ENCODE results near the gene BAIAP3.
A peak's percentile ranks its signal among the peaks of the same experiment; 100 is the strongest.
"Not testable (repeated sequence)": the region's sequence is repeated elsewhere in the genome, so short reads cannot be mapped to it uniquely, and the experiment has no call there.

BAIAP3 gene

DNA sequence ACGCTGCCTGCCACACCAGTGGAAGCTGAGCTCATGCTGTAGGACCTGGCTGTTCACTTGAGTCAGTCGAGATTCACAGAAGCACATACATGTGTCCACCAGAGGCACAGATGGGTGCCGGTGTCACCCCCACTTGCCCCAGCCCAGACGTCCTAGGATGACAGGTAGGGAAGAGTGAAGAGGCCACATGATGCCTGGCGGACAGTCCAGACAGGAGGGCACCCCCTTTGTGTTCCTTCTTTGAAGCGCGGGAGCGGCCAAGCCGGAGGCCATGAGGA is 15.2 kb upstream of the BAIAP3 start:
- no peak for DNase-seq (ENCODE audit: low spot score)

DNA sequence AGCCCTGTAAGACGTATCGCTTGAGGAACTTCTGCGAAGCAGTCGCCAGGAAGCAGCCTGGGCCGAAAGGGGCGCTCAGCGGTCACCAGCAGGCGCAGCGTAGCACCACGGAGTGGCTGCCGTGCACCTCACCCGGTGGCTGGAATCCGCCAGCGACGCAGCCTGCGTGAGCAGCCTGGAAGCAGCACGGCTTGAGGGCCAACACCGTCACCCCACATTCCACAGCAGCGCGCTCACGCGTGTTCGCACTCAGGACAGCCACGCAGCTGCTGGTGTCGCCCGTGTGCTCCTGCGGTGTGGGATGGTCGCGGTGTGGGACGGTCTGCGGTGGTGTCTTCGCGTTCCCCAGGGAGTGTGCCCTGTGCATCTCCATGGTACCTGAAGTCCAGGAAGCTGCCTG is 14.4 kb upstream of the BAIAP3 start:
- no peak for DNase-seq (ENCODE audit: low spot score)

DNA sequence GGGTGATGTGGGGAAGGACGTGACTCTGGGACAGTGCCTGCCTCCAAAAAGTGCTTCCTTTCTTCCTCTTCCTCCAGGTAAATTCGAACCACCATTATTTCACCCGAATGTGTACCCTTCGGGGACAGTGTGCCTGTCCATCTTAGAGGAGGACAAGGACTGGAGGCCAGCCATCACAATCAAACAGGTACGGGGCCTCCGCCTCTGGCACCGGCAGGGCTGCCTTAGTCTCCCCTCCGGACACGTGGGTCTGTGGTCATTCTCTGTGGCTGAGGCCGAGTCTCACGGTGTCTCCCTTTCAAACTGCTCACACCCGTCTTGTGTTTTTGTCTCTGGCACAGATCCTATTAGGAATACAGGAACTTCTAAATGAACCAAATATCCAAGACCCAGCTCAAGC is 13.3 kb upstream of the BAIAP3 start:
- DNase-seq (ENCODE audit: low spot score): no peak

DNA sequence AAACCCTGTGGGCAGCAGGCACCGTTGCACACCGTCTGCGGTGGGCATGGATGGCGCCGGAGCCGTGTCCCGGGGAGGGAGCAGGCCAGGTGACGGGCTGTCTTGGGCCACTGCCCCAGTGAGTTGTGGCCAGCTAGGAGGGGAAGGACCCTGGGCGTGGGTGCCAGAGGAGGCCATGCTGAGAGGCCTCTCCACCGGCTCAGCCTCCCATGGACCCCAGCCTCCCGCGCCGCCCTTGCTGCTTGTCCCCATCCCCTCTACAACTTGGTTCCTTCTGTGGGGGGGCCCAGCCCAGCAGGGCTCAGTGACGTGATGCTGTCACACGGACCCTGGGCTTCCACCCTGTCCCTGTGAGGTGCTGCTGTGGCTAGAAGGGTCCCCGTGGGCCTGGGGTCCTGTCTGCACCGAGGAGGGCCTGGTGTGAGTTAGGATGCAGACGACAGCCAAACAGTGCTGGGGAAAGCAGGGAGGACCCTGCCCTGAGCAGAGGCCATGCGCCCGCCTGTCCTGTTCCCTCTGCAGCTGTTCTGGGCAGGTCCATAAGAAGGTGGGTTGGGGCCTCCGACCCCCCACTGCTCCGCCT is 12.7 kb upstream of the BAIAP3 start:
- DNase-seq (ENCODE audit: low spot score): no peak

DNA sequence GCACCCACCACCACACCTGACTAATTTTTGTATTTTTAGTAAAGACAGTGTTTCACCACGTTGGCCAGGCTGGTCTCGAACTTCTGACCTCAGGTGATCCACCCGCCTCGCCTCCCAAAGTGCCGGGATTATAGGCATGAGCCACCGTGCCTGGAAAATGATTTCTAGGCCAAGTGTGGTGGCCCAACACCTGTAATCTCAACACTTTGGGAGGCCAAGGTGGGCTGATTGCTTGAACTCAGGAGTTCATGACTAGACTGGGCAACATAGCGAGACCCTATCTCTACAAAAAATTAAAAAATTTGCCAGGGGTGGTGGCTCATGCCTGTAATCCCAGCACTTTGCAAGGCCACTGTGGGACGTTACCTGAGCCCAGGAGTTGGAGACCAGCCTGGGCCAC is 11.0 kb upstream of the BAIAP3 start:
- DNase-seq (ENCODE audit: low spot score): no peak

DNA sequence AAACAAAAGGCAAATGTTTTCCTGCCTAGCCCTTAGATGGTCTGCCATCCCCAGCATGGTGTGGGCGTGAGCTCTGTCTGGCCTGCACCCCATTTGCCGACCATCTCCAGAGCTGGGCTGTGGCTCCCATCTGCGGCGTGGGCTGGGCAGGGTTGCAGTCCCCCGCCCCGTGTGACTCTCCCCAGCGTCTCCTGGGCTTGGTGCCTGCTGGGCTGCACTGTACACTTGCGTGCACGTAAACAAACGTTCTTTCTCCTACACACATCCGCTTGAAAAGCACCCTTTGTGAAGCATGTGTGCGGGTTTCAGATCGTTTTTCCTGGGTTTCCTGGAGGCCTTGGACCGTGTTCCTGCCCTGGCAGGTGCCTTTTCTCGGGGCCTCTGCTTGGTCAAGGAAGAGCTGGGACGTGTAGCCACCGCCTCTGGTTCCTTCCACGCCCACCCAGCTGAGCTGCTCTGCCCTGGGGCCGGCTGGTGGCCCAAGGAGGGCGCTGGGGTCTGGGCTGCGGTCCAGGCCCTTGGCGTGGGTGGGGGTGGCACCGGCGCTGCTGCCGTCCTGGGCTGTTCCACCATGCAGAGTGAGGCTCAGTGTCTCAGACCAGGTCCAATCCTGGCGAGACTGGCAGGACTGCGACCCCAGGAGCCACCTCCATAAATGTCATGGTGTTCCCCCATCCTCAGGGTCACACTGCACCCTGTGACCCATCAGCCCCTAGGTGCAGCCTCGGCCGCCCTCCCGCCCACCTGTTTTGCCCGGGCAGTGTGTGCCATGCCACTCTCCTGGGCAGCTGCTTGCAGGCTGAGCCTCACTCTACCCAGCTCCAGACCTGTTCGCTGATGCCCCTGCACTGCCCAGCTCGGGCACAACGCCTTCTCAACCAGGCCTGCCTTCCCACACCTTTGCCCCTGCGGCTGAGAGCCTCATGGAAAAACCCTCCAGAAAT is 9.9 kb upstream of the BAIAP3 start:
- no peak for DNase-seq (ENCODE audit: low spot score)

DNA sequence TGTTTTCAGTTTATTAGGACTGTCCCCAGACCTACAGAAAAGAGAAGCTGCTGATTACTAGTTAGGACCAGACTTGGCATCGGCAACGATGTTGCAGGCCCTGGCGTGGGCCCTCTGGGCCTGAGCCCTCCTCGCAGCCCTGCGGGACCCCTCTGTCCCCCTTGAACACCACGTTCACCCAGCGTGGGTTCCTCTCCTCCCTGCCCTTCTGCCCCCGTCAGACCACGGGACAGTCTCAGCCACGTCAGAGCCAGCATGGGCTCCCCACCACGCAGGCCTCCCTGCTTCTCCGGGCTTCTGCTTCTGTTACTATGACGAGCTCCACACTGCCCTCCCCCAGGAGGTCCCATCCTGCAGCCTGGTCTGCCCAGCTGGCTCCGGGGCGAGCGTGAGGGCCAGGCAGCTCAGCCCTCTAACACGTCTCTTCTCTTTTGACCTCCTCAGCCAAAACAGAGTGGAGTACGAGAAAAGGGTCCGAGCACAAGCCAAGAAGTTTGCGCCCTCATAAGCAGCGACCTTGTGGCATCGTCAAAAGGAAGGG is 9.1 kb upstream of the BAIAP3 start:
- DNase-seq (ENCODE audit: low spot score): no peak

DNA sequence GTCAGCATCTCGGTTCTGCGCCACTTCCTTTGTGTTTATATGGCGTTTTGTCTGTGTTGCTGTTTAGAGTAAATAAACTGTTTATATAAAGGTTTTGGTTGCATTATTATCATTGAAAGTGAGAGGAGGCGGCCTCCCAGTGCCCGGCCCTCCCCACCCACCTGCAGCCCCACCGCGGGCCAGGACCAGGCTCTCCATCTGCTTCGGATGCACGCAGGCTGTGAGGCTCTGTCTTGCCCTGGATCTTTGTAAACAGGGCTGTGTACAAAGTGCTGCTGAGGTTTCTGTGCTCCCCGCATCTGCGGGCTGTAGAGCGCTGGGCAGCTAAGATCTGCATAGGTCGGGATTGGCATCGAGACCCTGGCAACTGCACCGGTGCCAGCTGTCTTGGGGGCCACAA is 8.2 kb upstream of the BAIAP3 start:
- DNase-seq (ENCODE audit: low spot score): no peak

DNA sequence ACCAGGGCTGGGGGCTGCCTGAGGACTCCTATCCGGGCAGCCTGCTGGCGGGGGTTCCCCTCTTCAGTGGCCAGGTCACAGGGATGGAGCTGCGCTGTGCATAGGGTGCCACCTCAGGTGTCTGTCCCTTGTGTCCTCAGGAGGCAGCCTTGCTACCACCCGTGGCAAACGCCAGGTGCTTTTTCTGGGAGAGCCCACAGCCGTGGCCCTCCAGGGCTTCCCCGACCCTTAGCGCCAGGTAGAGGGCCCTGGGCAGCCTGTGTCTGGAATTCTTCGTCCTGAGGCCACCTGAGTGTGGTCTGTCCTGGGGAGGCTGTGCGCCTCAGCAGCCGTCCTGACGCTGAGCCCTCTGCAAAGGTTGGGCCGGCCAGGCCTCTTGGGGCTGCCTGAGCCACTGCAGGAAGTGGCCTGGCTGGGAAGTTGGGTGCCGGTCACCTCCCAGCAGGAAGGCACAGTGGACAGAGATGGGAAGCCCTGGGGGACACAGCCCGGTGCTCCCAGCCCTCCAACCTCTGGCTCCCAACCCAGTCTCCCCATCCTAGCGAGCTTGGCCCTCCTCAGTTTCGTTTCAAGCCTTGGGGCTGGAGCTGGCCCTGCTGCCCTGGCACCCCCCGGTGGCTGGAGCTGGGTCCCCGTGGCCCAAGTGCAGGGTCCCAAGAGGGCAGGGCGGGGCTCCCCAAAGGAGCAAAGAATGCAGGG is 7.6 kb upstream of the BAIAP3 start:
- DNase-seq (ENCODE audit: low spot score): no peak

DNA sequence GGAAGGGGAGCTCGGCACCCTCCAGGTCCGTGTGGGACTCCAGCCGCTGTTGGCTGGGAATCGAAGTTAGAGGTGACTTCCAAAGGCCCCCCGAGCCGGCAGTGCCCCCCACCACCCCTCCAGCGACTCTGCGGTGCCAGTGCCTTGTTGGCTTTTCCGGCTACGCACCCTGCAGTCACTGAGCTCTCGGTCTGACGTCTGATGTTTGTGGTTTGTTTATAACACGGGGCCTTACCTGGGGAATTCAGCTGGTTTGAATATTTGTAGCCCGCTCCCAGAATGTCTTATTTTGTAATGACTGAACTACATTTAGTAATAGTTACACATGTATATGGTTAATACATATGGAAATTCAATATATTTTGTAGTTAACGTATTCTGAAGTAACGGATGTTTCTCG is 7.1 kb upstream of the BAIAP3 start:
- DNase-seq (ENCODE audit: low spot score): no peak

DNA sequence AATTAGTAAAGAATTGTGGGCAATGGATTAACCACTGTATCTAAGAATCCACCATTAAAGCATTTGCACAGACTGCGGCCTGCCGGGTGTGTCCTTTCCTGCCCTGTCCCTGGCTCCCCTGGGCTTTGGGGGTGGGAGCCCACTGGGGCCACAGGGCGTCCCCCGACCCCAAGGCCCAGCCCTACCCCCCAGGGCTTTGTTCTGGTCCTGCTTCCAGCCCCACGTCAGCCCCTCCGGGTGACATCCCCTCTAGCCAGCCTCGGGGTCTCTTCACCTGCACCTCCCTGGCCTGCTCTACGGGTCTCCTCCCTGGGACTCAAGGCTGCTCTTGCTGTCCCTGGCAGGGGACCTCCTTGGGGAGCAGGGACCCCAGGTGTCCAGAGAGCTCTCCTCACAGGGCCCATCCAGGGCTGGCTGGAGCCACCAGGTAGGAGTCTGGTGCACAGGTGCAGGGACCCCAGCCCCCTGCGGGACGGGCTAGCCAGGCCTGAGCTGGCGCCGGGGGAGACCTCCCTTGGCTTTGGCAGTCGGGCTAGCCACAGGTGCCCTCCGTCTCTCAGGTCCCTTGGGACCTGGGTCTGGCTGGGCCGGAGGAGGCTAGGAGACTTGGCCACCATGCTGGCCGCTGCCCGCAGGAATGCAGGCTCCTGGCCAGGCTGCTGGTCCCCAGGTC is 6.4 kb upstream of the BAIAP3 start:
- no peak for DNase-seq (ENCODE audit: low spot score)

DNA sequence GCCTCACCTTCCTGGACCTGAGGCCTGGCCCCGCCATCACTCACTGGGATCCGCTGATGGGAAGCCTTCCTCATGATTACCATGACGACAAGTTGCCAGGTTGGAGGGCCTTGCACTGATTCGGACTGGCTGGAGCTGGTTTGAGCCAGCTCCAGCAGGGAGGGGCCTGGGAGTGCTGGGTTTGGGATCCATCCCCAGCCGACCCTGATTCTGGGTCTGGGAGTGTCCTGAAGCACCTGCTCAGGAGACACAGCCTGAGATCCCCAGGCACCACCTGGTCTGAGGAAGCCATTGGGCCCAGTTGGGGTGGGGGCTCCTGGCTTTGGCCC is 5.9 kb upstream of the BAIAP3 start:
- no peak for DNase-seq (ENCODE audit: low spot score)

DNA sequence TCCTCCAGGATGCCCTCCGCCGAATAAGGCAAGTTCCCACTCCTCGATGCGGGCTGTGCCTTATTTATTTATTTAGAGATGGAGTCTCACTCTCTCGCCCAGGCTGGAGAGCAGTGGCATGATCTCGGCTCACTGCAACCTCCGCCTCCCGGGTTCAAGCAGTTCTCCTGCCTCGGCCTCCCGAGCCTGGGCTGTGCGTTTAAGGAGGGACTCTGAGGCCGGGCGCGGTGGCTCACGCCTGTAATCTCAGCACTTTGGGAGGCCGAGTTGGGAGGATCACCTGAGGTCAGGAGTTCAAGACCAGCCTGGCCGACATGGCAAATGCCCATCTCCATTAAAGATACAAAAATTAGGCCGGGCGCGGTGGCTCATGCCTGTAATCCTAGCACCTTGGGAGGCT is 5.3 kb upstream of the BAIAP3 start:
- DNase-seq (ENCODE audit: low spot score): not testable (repeated sequence)

DNA sequence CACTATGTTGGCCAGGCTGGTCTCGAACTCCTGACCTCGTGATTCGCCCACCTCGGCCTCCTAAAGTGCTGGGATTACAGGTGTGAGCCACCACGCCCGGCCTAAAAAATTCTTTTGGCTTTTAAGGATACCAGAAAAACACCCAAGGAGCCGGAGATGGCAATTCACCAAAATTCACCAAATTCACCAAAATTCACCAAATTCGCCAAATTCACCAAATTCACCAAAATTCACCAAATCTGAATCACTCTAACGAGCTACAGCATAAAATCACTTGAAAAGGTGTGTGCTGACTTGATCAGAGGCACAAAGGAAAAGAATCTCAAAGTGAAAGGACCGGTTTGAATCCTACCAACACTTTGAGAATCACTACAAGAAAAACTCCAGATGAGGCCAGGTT is 4.5 kb upstream of the BAIAP3 start:
- DNase-seq (ENCODE audit: low spot score): not testable (repeated sequence)

DNA sequence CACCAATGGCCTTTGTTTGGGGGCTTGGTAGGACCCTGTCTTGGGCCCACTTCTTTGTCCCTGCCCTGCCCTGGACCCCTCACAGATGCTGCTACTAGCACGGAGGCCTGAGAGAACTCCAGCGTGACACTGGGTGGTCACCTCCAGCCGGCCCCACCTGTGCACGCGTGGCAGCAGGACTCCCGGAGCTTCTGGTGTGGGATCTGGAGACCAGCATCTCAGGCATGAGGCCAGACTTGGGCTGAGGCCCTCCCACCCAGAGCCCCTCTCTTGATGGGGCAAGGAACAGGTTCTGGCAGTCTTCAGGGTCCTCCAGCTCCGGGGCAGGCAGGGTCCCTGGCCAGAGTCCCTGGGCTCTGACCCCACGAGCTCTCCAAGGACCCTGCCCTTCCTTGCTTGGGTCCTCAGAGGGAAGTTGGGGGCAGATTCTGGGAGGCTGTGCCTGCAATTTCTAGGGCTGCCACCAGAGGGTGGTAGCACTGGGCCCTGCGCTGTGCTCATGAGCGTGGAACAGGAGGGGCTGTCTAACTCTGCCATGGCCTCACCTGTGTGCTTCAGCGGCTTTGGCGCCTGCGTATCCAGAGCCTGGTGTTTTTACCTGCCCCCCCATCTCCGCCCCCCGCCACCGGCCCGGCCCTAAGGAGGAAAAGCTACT is 3.1 kb upstream of the BAIAP3 start:
- DNase-seq (ENCODE audit: low spot score): no peak

DNA sequence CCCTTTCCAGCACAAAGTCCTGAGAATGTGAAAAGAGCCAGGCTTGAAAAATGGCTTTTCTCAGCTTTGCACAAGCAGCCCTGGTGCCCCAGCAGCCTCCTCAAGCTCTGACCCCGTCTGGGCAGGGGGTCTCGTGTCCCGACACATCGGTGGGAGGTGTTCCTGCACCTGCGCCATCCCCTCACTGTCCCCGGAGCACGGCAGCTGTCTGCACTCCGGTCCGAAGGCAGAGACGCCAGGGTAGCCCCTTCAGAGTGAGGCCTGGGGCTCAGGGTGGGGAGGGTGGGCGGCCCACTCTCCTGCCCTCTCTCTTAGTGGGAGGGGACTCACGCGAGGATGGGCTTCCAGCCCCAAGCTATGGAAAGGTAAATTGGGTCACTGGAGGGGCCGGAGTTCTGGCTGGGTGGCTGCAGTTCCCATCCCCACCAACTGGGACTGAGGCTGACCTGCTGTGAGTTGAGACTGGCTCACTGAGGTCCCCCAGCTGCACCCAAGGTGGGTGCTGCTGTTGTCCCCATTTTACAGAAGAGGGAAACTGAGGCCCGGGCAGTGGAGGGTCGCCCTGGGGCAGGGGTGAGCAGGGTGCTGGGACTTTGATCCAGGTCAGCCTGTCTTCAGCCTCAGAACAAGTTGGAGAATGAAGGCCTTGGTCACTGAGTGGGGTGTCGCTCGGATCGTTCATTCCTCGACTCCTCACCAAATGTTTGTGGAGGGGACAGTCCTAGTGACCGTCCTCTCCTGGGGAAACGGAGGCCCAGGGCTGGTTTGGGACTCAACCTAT is 2.3 kb upstream of the BAIAP3 start:
- no peak for DNase-seq (ENCODE audit: low spot score)

DNA sequence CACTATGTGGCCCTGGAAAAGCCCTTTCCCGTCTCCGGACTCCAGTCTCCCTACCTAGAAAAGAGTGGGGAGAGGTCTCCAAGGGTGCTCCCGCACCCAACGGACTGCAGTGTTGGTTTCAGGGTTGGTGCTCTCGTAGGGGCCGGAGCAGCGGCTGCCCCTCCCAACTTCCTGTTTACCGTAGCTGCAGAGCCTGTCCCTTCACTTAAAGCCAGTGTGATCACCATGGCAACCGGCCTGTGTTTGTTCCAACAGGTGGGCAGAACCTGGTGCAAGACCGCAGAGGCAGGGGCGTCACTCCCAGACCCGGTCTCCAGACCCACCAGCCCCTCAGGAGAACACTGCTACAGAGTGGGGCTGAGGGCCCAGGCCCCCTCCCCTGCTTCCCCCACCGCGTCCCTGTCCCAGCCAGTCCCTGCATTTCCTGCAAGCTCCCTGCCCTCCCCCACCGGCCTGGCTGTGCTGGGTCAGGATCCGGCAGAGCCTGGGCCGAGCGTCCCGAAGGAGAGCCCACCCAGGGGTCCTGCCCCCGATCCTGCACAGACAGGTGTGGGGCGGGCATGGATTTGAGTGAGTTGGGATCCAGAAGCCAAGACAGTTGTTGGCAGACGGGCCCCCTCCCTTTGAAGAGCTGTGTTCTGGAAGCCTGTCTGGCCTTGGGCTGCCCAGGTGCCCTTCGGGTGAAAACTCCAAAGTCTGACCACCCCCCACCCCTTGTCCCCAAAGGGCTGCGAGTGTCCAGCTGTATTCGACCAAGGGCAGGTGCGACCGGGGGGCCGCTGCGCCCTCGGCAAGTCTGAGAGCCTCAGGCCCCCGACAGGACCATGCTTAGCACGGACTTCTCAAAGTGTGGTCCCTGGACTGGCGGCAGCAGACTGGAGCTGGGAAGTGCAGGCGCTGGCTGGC is 1.5 kb upstream of the BAIAP3 start:
- peak; percentile 43 for DNase-seq (ENCODE audit: low spot score)

DNA sequence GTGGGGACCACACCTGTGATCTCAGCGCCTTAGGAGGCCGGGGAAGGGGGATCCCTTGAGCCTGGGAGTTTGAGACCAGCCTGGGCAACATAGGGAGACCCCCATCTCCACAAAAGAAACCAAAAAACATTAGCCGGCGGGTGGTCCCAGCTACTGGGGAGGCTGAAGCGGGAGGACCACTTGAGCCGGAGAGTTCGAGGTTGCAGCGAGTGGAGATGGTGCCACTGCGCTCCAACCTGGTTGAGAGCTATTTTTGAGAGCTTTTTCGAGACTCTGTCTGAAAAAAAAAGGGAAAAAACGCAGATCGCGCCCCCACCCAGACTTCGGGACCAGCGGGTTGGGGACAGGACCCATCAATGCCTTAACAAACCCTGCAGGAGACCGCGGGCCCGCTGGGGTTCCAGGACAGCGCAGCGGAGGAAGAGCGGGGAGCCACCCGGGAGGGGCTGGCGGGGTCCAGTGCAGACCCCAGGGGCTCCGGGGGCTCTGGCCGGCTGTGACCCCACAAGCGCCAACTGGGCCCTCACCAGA is 762 bp upstream of the BAIAP3 start:
- DNase-seq (ENCODE audit: low spot score): no peak

DNA sequence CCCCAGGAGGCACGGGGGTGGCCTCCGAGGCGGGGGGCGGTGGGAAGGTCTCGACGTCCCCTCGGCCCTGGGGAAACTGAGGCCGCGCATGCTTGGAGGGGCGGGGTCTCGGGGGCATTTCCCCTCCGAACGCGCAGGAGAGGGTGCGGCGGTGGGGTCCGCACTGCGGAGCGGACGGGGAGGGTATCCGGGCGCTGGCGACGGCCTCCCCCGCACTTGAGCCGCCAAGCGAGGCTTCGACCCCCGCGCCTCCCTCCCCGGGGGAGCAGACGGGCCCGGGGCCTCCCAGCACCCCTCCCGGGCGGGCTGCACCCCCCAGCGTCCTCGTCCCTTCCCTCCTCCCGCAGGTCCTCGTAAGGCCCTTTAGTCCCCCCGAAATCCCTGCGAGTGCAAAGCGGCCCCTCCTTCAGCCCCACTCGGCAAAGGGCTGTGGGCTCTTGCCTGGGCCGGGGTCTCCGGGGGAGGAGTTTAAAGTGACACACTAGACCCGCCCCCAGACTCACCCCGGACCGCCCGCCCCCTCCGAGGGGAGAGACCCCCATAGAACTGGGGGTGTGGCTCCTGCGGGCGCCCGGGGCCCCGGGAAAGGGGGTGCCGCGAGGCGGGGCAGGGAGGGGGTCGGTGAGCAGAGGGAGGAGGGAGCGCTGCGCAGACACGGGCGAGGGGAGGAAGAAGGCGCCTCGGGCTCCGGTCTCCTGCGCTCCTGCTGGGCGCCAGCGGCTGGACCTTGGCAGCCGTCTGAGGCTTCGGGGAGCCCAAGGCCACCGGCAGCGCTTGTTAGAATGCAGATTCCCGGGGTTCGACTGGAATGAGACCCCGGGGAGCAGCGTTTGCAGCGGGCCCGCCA is 632 bp downstream of the BAIAP3 start:
- no peak for DNase-seq (ENCODE audit: low spot score)

Measured in GM03348 (cell line).